GM12892 (cell line): Measurements from ENCODE around the gene CCDC149.

Experiments used
- POLR2A ChIP-seq: IDR thresholded peaks from 2 replicates; pipeline ENCODE4 v1.6.1; 2011; ENCODE audit warnings: low read depth, low read length, control low read depth
- POLR2AphosphoS5 ChIP-seq: IDR thresholded peaks from 2 replicates; pipeline ENCODE4 v1.6.1; 2011; ENCODE audit warnings: low read depth, low read length, control low read depth

DNA sequence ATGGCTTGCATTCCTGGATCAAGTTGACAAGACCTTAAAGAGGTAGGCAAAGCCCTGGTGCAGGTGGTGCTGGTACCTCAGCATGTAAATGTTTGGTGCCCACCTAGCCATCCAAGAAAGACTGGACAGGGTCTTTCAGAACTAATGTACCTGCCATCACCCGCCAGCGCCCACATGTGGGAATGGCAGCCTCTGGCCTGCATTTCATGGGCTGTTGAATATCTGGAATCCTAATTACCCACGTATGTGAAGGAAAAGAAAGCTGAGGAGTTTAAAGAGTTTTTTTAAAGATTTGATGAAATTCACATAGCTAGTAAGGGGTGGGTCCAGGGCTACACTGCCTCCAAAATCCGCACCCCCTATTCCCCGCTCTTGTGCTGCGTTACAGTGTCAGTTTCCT, 8.6 kb upstream of the CCDC149 start:
- no peak for TF ChIP-seq POLR2A
- no peak for TF ChIP-seq POLR2AphosphoS5
